Activated CD8-positive, alpha-beta T cell treated with anti-CD3 and anti-CD28 coated beads, Interleukin-2, amount 10 ng/mL, durations not matched to agents 7 days and 5 days (primary cell): Measurements from ENCODE around the gene CENPM. TPM values are rescaled to one million over a fixed set of nuclear protein-coding genes. Genes with fewer than 3 reads are reported as not detected.

Experiments used
- ATAC-seq: fragments of 150-1000 bp; cut with Tn5 transposase; one replicate; pipeline ENCODE4 v1.10.0; 2021; ENCODE audit warnings: moderate library complexity
- CTCF ChIA-PET: fragments of 350-600 bp; sonication (Branson Sonifier 250); formaldehyde crosslinking; loops from one replicate; lab custom pipeline; 2021; ENCODE audit warnings: antibody characterized with exemption; lab: Charles Lee
- POLR2A ChIA-PET: fragments of 350-600 bp; sonication (Branson Sonifier 250); formaldehyde crosslinking; loops from one replicate; lab custom pipeline; 2021; ENCODE audit warnings: antibody characterized with exemption; lab: Charles Lee
- DNase-seq: peaks from one replicate; pipeline ENCODE4 v3.0.0-alpha.2; 2020
- H3K27ac Mint-ChIP-seq: one replicate; pipeline ENCODE4 v1.8.0; 2021; ENCODE audit warnings: mild to moderate bottlenecking, mixed read lengths
- H3K27me3 Mint-ChIP-seq: one replicate; pipeline ENCODE4 v1.8.0; 2021; ENCODE audit warnings: low read depth, mixed read lengths
- H3K36me3 Mint-ChIP-seq: one replicate; pipeline ENCODE4 v1.8.0; 2021; ENCODE audit warnings: low read depth, mixed read lengths
- H3K4me1 Mint-ChIP-seq: one replicate; pipeline ENCODE4 v1.8.0; 2021; ENCODE audit warnings: low read depth, mixed read lengths
- H3K4me3 Mint-ChIP-seq: one replicate; pipeline ENCODE4 v1.8.0; 2021; ENCODE audit warnings: mild to moderate bottlenecking, mixed read lengths
- H3K9me3 Mint-ChIP-seq: one replicate; pipeline ENCODE4 v1.8.0; 2022; ENCODE audit warnings: mixed read lengths; ENCODE audit not compliant: insufficient read depth
- total RNA-seq, 2 experiments: library from RNA; stranded (reverse); gene quantifications; one replicate each; pipeline ENCODE4 v1.2.3, GENCODE V29; 2021

The CENPM gene
- total RNA-seq, 2 experiments from 2014 or later: 83.6 to 83.8 TPM

GRCh38 chr22:41929418-41929810 is 17.5 kb downstream of the CENPM start:
- H3K9me3 Mint-ChIP-seq: no peaks in the 10 kb centered on the region
- ChIA-PET CTCF (interaction anchor here (1.5 kb wide), 1 partner anchor 11 kb away, joined by 6 read pairs; no protein-coding TSS in a partner anchor), POLR2A (interaction anchor here (1.4 to 2.0 kb wide), 2 partner anchors 8 to 11 kb away, joined by 6 to 7 read pairs; no protein-coding TSS in a partner anchor)
- ATAC-seq (no peak), DNase-seq (no peak)
- H3K27me3 Mint-ChIP-seq: peaks cover 10% of the 10 kb centered on the region
- peaks cover 18% of the 10 kb centered on the region for H3K4me1 Mint-ChIP-seq
- H3K36me3 Mint-ChIP-seq: peaks cover 2% of the 10 kb centered on the region
- H3K4me3 Mint-ChIP-seq: no peak overlapping the region
- no peak overlapping the region for H3K27ac Mint-ChIP-seq

- Mint-ChIP-seq H3K9me3 (no peaks in the 10 kb centered on the region), H3K4me3 (no peak overlapping the region), H3K4me1 (peaks cover 12% of the 10 kb centered on the region), H3K36me3 (peaks cover 2% of the 10 kb centered on the region), H3K27ac (no peak overlapping the region), H3K27me3 (peaks cover 10% of the 10 kb centered on the region)
- ATAC-seq: no peak
- CTCF ChIA-PET: interaction anchor here (1.3 to 1.5 kb wide), 2 partner anchors 12 to 231 kb away, joined by 5 to 6 read pairs; no protein-coding TSS in a partner anchor
- POLR2A ChIA-PET: interaction anchor here (1.0 to 2.0 kb wide), 3 partner anchors 8 to 12 kb away, joined by 3 to 7 read pairs (median 6); no protein-coding TSS in a partner anchor
- no peak for DNase-seq
Measured at GRCh38 chr22:41928593-41929417, 18.1 kb downstream of the CENPM start.

- Mint-ChIP-seq H3K4me3 (no peak overlapping the region), H3K4me1 (peaks cover 8% of the 10 kb centered on the region), H3K9me3 (no peaks in the 10 kb centered on the region), H3K27me3 (peaks cover 10% of the 10 kb centered on the region), H3K36me3 (no peaks in the 10 kb centered on the region), H3K27ac (no peak overlapping the region)
- no peak for DNase-seq
- POLR2A ChIA-PET: interaction anchor here (0.6 to 2.0 kb wide), 3 partner anchors 13 to 209 kb away, joined by 4 to 7 read pairs (median 4); partner anchors contain the start of gene CCDC134
- CTCF ChIA-PET: interaction anchor here (1.3 to 2.7 kb wide), 3 partner anchors 13 to 230 kb away, joined by 5 to 47 read pairs (median 6); no protein-coding TSS in a partner anchor
- ATAC-seq: no peak
Measured at GRCh38 chr22:41927813-41928212, 19.1 kb downstream of the CENPM start.

- peak; percentile 78 for DNase-seq
- H3K4me1 Mint-ChIP-seq: peaks cover 8% of the 10 kb centered on the region
- ChIA-PET POLR2A (interaction anchor here (1.0 to 1.8 kb wide), 6 partner anchors 9 to 125 kb away, joined by 3 to 10 read pairs (median 6); partner anchors contain the start of genes CCDC134 and SMIM45), CTCF (interaction anchor here (0.7 to 3.0 kb wide), 23 partner anchors 9 to 336 kb away, joined by 3 to 47 read pairs (median 5); partner anchors contain the start of genes CCDC134, CENPM, MEI1 and NDUFA6)
- ATAC-seq: peak; percentile 88
- H3K9me3 Mint-ChIP-seq: no peaks in the 10 kb centered on the region
- H3K27me3 Mint-ChIP-seq: peaks cover 10% of the 10 kb centered on the region
- no peaks in the 10 kb centered on the region for H3K36me3 Mint-ChIP-seq
- H3K27ac Mint-ChIP-seq: no peak overlapping the region
- peak overlapping the region; percentile 54 for H3K4me3 Mint-ChIP-seq
Measured at GRCh38 chr22:41925783-41926460, 21.0 kb downstream of the CENPM start.

GRCh38 chr22:41923595-41924276 is 23.2 kb downstream of the CENPM start:
- ChIA-PET POLR2A (interaction anchor here (0.6 kb wide), 1 partner anchor 185 kb away, joined by 3 read pairs; no protein-coding TSS in a partner anchor), CTCF (interaction anchor here (1.0 to 1.8 kb wide), 4 partner anchors 16 to 91 kb away, joined by 3 to 9 read pairs (median 4); partner anchors contain the start of gene SREBF2)
- no peaks in the 10 kb centered on the region for H3K9me3 Mint-ChIP-seq
- no peaks in the 10 kb centered on the region for H3K36me3 Mint-ChIP-seq
- no peak overlapping the region for H3K27ac Mint-ChIP-seq
- no peak for ATAC-seq
- H3K4me3 Mint-ChIP-seq: no peak overlapping the region
- H3K4me1 Mint-ChIP-seq: peaks cover 19% of the 10 kb centered on the region
- peaks cover 12% of the 10 kb centered on the region for H3K27me3 Mint-ChIP-seq
- DNase-seq: no peak

- DNase-seq (no peak), ATAC-seq (no peak)
- Mint-ChIP-seq H3K36me3 (no peaks in the 10 kb centered on the region), H3K9me3 (no peaks in the 10 kb centered on the region), H3K4me1 (peaks cover 24% of the 10 kb centered on the region), H3K27me3 (peaks cover 15% of the 10 kb centered on the region), H3K4me3 (no peak overlapping the region), H3K27ac (no peak overlapping the region)
- CTCF ChIA-PET: interaction anchor here (1.0 to 1.8 kb wide), 4 partner anchors 15 to 90 kb away, joined by 3 to 9 read pairs (median 4); partner anchors contain the start of gene SREBF2
- POLR2A ChIA-PET: interaction anchor here (0.6 to 0.8 kb wide), 3 partner anchors 12 to 1436 kb away, joined by 3 to 4 read pairs (median 3); no protein-coding TSS in a partner anchor
Measured at GRCh38 chr22:41922940-41923594, 23.9 kb downstream of the CENPM start.

GRCh38 chr22:41922328-41922727 is 24.6 kb downstream of the CENPM start:
- Mint-ChIP-seq H3K9me3 (no peaks in the 10 kb centered on the region), H3K36me3 (no peaks in the 10 kb centered on the region), H3K4me1 (peaks cover 26% of the 10 kb centered on the region), H3K27ac (no peak overlapping the region), H3K27me3 (peaks cover 14% of the 10 kb centered on the region), H3K4me3 (no peak overlapping the region)
- ChIA-PET POLR2A (interaction anchor here (0.6 to 0.8 kb wide), 2 partner anchors 13 to 1435 kb away, joined by 3 to 4 read pairs; no protein-coding TSS in a partner anchor), CTCF (interaction anchor here (1.7 to 1.8 kb wide), 2 partner anchors 14 to 18 kb away, joined by 5 to 9 read pairs; no protein-coding TSS in a partner anchor)
- no peak for DNase-seq
- no peak for ATAC-seq

GRCh38 chr22:41920271-41920976 is 26.5 kb downstream of the CENPM start:
- H3K9me3 Mint-ChIP-seq: no peaks in the 10 kb centered on the region
- ChIA-PET POLR2A (interaction anchor here (1.1 kb wide), 1 partner anchor 11 kb away, joined by 6 read pairs; no protein-coding TSS in a partner anchor), CTCF (no interaction called here)
- H3K27me3 Mint-ChIP-seq: peaks cover 28% of the 10 kb centered on the region
- peak overlapping the region; percentile 15 for H3K4me3 Mint-ChIP-seq
- no peak overlapping the region for H3K27ac Mint-ChIP-seq
- peaks cover 26% of the 10 kb centered on the region for H3K4me1 Mint-ChIP-seq
- no peak for DNase-seq
- no peaks in the 10 kb centered on the region for H3K36me3 Mint-ChIP-seq
- ATAC-seq: no peak

GRCh38 chr22:41919357-41920224 is 27.4 kb downstream of the CENPM start:
- H3K36me3 Mint-ChIP-seq: no peaks in the 10 kb centered on the region
- no peak overlapping the region for H3K27ac Mint-ChIP-seq
- ChIA-PET CTCF (interaction anchor here (1.0 kb wide), 1 partner anchor 173 kb away, joined by 3 read pairs; no protein-coding TSS in a partner anchor), POLR2A (interaction anchor here (1.0 to 1.1 kb wide), 2 partner anchors 10 to 21 kb away, joined by 3 to 6 read pairs; no protein-coding TSS in a partner anchor)
- H3K9me3 Mint-ChIP-seq: no peaks in the 10 kb centered on the region
- H3K27me3 Mint-ChIP-seq: peaks cover 29% of the 10 kb centered on the region
- peak; percentile 50 for DNase-seq
- H3K4me1 Mint-ChIP-seq: peaks cover 24% of the 10 kb centered on the region
- H3K4me3 Mint-ChIP-seq: peak overlapping the region; percentile 53
- ATAC-seq: peak; percentile 54
